ENCODE results near the gene ADAM21.

DNA sequence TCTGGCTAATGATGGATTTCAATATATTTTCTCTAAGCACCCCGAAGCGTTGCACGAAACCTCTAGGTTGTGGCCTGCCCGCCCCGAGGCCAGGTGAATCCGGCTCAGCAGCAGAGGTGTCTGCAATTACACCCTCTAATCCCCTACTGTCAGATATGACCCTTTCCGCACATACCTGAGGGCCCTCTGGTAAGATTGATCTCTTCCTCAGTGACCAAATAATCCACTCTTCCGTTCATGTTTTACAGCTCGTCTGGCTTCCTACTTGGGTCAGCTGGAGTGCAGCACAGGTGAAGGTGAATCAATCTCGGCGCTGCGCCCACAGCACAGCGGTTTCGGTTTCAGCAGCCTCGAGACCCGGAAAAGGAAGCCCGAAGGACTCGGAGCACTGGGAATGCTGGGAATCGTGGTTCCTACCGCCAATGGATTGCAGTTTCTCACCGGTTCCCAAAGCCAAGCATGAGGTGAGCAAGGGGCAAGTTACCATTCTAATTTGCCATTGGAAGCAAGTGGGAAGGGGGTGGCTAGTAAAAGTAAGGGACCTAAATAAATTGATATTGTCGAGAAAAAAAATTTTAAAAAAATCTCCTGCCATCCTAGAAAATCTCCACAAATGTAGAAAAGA is 35.1 kb upstream of the ADAM21 start, which contains the start of gene SYNJ2BP:
- TF ChIP-seq, protein P1, sequence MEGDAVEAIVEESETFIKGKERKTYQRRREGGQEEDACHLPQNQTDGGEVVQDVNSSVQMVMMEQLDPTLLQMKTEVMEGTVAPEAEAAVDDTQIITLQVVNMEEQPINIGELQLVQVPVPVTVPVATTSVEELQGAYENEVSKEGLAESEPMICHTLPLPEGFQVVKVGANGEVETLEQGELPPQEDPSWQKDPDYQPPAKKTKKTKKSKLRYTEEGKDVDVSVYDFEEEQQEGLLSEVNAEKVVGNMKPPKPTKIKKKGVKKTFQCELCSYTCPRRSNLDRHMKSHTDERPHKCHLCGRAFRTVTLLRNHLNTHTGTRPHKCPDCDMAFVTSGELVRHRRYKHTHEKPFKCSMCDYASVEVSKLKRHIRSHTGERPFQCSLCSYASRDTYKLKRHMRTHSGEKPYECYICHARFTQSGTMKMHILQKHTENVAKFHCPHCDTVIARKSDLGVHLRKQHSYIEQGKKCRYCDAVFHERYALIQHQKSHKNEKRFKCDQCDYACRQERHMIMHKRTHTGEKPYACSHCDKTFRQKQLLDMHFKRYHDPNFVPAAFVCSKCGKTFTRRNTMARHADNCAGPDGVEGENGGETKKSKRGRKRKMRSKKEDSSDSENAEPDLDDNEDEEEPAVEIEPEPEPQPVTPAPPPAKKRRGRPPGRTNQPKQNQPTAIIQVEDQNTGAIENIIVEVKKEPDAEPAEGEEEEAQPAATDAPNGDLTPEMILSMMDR (IDR thresholded peaks at IDR 0.05; ENCODE audit: insufficient read depth, low read length) = no peak
- peak; percentile 81 for TF ChIP-seq GABPA (IDR thresholded peaks at IDR 0.05; ENCODE audit: low read depth)
- TF ChIP-seq, protein P2, sequence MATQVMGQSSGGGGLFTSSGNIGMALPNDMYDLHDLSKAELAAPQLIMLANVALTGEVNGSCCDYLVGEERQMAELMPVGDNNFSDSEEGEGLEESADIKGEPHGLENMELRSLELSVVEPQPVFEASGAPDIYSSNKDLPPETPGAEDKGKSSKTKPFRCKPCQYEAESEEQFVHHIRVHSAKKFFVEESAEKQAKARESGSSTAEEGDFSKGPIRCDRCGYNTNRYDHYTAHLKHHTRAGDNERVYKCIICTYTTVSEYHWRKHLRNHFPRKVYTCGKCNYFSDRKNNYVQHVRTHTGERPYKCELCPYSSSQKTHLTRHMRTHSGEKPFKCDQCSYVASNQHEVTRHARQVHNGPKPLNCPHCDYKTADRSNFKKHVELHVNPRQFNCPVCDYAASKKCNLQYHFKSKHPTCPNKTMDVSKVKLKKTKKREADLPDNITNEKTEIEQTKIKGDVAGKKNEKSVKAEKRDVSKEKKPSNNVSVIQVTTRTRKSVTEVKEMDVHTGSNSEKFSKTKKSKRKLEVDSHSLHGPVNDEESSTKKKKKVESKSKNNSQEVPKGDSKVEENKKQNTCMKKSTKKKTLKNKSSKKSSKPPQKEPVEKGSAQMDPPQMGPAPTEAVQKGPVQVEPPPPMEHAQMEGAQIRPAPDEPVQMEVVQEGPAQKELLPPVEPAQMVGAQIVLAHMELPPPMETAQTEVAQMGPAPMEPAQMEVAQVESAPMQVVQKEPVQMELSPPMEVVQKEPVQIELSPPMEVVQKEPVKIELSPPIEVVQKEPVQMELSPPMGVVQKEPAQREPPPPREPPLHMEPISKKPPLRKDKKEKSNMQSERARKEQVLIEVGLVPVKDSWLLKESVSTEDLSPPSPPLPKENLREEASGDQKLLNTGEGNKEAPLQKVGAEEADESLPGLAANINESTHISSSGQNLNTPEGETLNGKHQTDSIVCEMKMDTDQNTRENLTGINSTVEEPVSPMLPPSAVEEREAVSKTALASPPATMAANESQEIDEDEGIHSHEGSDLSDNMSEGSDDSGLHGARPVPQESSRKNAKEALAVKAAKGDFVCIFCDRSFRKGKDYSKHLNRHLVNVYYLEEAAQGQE (IDR thresholded peaks at IDR 0.05; ENCODE audit: insufficient replicate concordance, low read depth) = no peak
